Measurements from ENCODE around the gene PTPRN2. TPM values are rescaled to one million over a fixed set of nuclear protein-coding genes. Genes with fewer than 3 reads are reported as not detected.

The PTPRN2 gene
- total and polyA plus RNA-seq, 2 of the 8 experiments (the other 6 are each of a cell fraction or from before 2014, with no cell fraction given): 2.6 to 4.5 TPM

DNA sequence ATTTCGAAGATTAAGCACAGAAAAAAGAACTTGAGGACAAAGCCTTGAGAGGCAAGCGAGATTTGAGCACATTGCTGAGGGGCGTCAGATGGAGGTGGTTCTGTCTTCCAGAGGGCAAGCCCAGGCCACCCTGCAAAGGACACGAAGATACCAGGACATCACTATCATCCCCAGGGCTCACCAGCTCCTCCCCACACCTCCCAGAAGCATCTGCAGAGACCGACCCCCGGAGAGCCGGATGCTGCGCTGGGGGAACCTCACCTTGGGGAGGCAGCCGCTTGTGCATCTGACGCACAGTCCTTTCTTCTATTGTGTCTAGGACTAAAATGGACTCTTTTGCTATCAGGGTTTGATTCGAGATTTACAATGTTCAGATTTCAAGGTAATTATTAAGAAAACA is 991.2 kb downstream of the PTPRN2 start:
- POLR2A ChIA-PET (ENCODE audit: partially characterized antibody): no interaction called here
- TF ChIP-seq RXRA (IDR thresholded peaks at IDR 0.05; ENCODE audit: insufficient read depth, low read depth, low read length) (no peak), CBX5 (IDR thresholded peaks at IDR 0.05; ENCODE audit: low read depth, low read length) (no peak), RFX5 (IDR thresholded peaks at IDR 0.05; ENCODE audit: borderline replicate concordance, low read depth, low read length) (no peak), MAFK (IDR thresholded peaks at IDR 0.05; ENCODE audit: low read depth, low read length) (no peak), KDM4A (IDR thresholded peaks at IDR 0.05; ENCODE audit: low read depth, low read length, severe bottlenecking) (no peak), EGR1 (IDR thresholded peaks at IDR 0.05; ENCODE audit: borderline replicate concordance, low read depth, low read length) (no peak), POLR2AphosphoS5 (IDR thresholded peaks at IDR 0.05; ENCODE audit: low read depth, low read length) (no peak), TAF1 (IDR thresholded peaks at IDR 0.05; ENCODE audit: low read depth, low read length) (no peak), MAX (IDR thresholded peaks at IDR 0.05) (no peak), NRF1 (IDR thresholded peaks at IDR 0.05; ENCODE audit: low read depth, low read length) (no peak), KDM5A (IDR thresholded peaks at IDR 0.05; ENCODE audit: low read length) (no peak), EZH2 (IDR thresholded peaks at IDR 0.05; ENCODE audit: low read depth, low read length, severe bottlenecking) (no peak), KDM1A (IDR thresholded peaks at IDR 0.05; ENCODE audit: borderline replicate concordance, low read length) (no peak), SIN3A (conservative IDR thresholded peaks at IDR 0.05 in 1 of 2, IDR thresholded peaks at IDR 0.05 in 1 of 2; ENCODE audit: low read depth in 1 of 2, low read length in 2 of 2) (no peak), SIRT6 (IDR thresholded peaks at IDR 0.05; ENCODE audit: low read length) (no peak)

More for the DNA sequence above, 991.2 kb downstream of the PTPRN2 start:
- WGBS, 2 experiments (ENCODE audit: extremely low coverage in 1 of 2, insufficient coverage in 1 of 2, insufficient read length in 1 of 2, insufficient replicate concordance in 2 of 2, low coverage in 1 of 2, low lambda C conversion rate in 2 of 2, missing lambda C conversion rate in 1 of 2): 81% methylated on average over 11 of the region's 11 CpGs; no CpG with 5 or more reads in 1 of the 2 experiments
- Histone ChIP-seq H3K9ac (replicated peaks in 1 of 4; ENCODE audit: extremely low read depth in 1 of 4, low read depth in 3 of 4, low read length in 3 of 4) (no peak overlapping the region), H3K23me2 (ENCODE audit: low read depth, low read length) (no peaks in the 10 kb centered on the region), H3K79me1 (ENCODE audit: low read depth, low read length) (no peaks in the 10 kb centered on the region), H2AK5ac (ENCODE audit: low read depth, low read length) (no peak overlapping the region), H2BK5ac (ENCODE audit: low read depth, low read length) (no peak overlapping the region), H4K5ac (ENCODE audit: insufficient read length, low read depth, low read length) (no peak overlapping the region), H3K36me3 (ENCODE audit: control insufficient read depth in 2 of 4, insufficient read depth in 4 of 4, low read length in 3 of 4) (no peaks in the 10 kb centered on the region; a peak in 1 of 8 replicates), H3K27ac (ENCODE audit: low read depth, low read length) (no peak overlapping the region), H3K4ac (replicated peaks; ENCODE audit: insufficient read length, low read depth, low read length) (no peak overlapping the region), H2BK120ac (replicated peaks; ENCODE audit: low read depth, low read length) (no peak overlapping the region), H3K27me3 (replicated peaks in 1 of 4; ENCODE audit: control insufficient read depth in 3 of 4, extremely low read depth in 1 of 4, insufficient read depth in 3 of 4, low read length in 3 of 4) (peaks cover 58 to 96% (median 91%) of the 10 kb centered on the region in 4 experiments), H3K14ac (ENCODE audit: insufficient read length) (no peak overlapping the region), H2BK12ac (ENCODE audit: low read depth, low read length) (no peak overlapping the region), H4K20me1 (replicated peaks in 1 of 2; ENCODE audit: control insufficient read depth in 1 of 2, insufficient read depth in 2 of 2, low read length in 2 of 2) (peaks cover 6 to 11% of the 10 kb centered on the region in 2 experiments), H4K8ac (ENCODE audit: extremely low read depth, insufficient read depth, low read length) (no peak overlapping the region), H3K4me3 (ENCODE audit: extremely low read depth in 1 of 4, insufficient read depth in 2 of 4, low read depth in 3 of 4, low read length in 4 of 4) (no peak overlapping the region), H3K9me3 (ENCODE audit: insufficient read depth in 2 of 2, low read depth in 1 of 2, low read length in 1 of 2) (peaks cover 0 to 10% of the 10 kb centered on the region in 2 experiments; a peak in 1 of 4 replicates), H3K4me2 (ENCODE audit: insufficient read depth in 1 of 2, low read depth in 2 of 2, low read length in 2 of 2) (no peak overlapping the region), H4K91ac (replicated peaks; ENCODE audit: insufficient read length, low read length) (no peak overlapping the region), H2AFZ (ENCODE audit: low read length) (no peak overlapping the region), H3K18ac (ENCODE audit: extremely low read depth, low read length) (no peak overlapping the region), H2BK15ac (ENCODE audit: low read length) (no peak overlapping the region), H3K23ac (ENCODE audit: insufficient read length) (no peak overlapping the region), H2BK20ac (ENCODE audit: low read length) (no peak overlapping the region), H3K79me2 (ENCODE audit: control insufficient read depth in 1 of 2, insufficient read depth in 2 of 2, low read length in 2 of 2) (no peaks in the 10 kb centered on the region), H3K56ac (replicated peaks; ENCODE audit: insufficient read length, low read depth, low read length) (no peak overlapping the region), H3K4me1 (replicated peaks in 1 of 4; ENCODE audit: control insufficient read depth in 3 of 4, insufficient read depth in 4 of 4, low read length in 3 of 4) (no peaks in the 10 kb centered on the region)
- DNase-seq (ENCODE audit: low read depth in 1 of 2, low spot score in 2 of 2) (no peak), FAIRE-seq (no peak)
- CTCF ChIA-PET (ENCODE audit: partially characterized antibody): interaction anchor here (0.8 kb wide), 1 partner anchor 28 kb away, joined by 3 read pairs; no protein-coding TSS in a partner anchor

Measured in H1 (cell line).